Spleen (tissue), 11 donors: Measurements from ENCODE around the gene ATM. TPM values are rescaled to one million over a fixed set of nuclear protein-coding genes. Genes with fewer than 3 reads are reported as not detected.

ENCODE experiments used
- DNase-seq: peaks from one replicate; pipeline ENCODE4 v3.0.0-alpha.2; 2020
- H3K27ac ChIP-seq, 8 donors: fragments of 200-600 bp; sonication (generic) in 7 of 8; 1 replicate in 4 of 8; 2 replicates in 4 of 8; pipeline versions ENCODE4 v1.5.0 to v1.8.0; 2016 to 2021; ENCODE audit warnings: inconsistent platforms in 4 of 8, mild to moderate bottlenecking in 4 of 8, moderate library complexity in 1 of 8
- H3K27me3 ChIP-seq, 7 donors: fragments of 200-600 bp; sonication (generic) in 6 of 7; replicated peaks in 1 of 7; 1 replicate in 4 of 7; 2 replicates in 3 of 7; pipeline versions ENCODE4 v1.5.0 to v1.8.0; 2016 to 2021; ENCODE audit warnings: inconsistent platforms in 3 of 7, mild to moderate bottlenecking in 1 of 7
- H3K36me3 ChIP-seq, 6 donors: fragments of 200-600 bp; sonication (generic) in 5 of 6; 1 replicate in 4 of 6; 2 replicates in 2 of 6; pipeline versions ENCODE4 v1.5.0 to v1.8.0; 2016 to 2021; ENCODE audit warnings: inconsistent platforms in 2 of 6
- H3K4me1 ChIP-seq, 6 donors: fragments of 200-600 bp; sonication (generic) in 5 of 6; 1 replicate in 3 of 6; 2 replicates in 3 of 6; pipeline versions ENCODE4 v1.5.0 to v1.8.0; 2016 to 2021; ENCODE audit warnings: inconsistent platforms in 3 of 6
- H3K4me3 ChIP-seq, 8 donors: fragments of 200-600 bp; sonication (generic) in 7 of 8; 1 replicate in 4 of 8; 2 replicates in 4 of 8; pipeline versions ENCODE4 v1.5.0 to v1.8.0; 2016 to 2021; ENCODE audit warnings: inconsistent platforms in 4 of 8, mild to moderate bottlenecking in 4 of 8, moderate library complexity in 2 of 8
- H3K9me3 ChIP-seq, 8 donors: fragments of 200-600 bp; sonication (generic) in 7 of 8; 1 replicate in 4 of 8; 2 replicates in 4 of 8; pipeline versions ENCODE4 v1.5.0 to v1.8.0; 2016 to 2021; ENCODE audit warnings: inconsistent platforms in 4 of 8
- CTCF ChIP-seq, 11 experiments: fragments of 200-600 bp in 7 of 11; fragments of 450-650 bp in 4 of 11; sonication (generic) in 4 of 11; IDR thresholded peaks in 8 of 11; conservative IDR thresholded peaks in 3 of 11; 1 replicate in 7 of 11; 2 replicates in 4 of 11; pipeline versions ENCODE4 v1.4.0 to v1.8.0; 2016 to 2021; ENCODE audit warnings: antibody characterized with exemption in 11 of 11, inconsistent platforms in 4 of 11, mild to moderate bottlenecking in 1 of 11
- POLR2A ChIP-seq, 3 donors: fragments of 450-650 bp; IDR thresholded peaks; one replicate each; pipeline ENCODE4 v1.5.1; 2017; ENCODE audit warnings: antibody characterized with exemption in 3 of 3, mild to moderate bottlenecking in 1 of 3
- POLR2AphosphoS5 ChIP-seq, 3 donors: sonication (generic); formaldehyde crosslinking; IDR thresholded peaks; one replicate each; pipeline ENCODE4 v1.5.1; 2017; ENCODE audit warnings: antibody characterized with exemption in 3 of 3
- WGBS, 5 donors: extraction: QIAGEN DNeasy Blood & Tissue Kit in 3 of 5; methylation state at CpG; one replicate each; pipeline versions ENCODE4 v1.1.5 to v1.1.7; 2013 to 2018; 5-methylcytosine and 5-hydroxymethylcytosine counted together
- intact Hi-C: fragments of 100-400 bp; cut with DNase I; formaldehyde crosslinking; loops from one replicate; pipeline ENCODE4 v1.15.0; 2023; ENCODE audit warnings: low total_unique reads
- polyA plus RNA-seq, 3 donors: library from polyadenylated mRNA; stranded (reverse); fragments of 200-250 nt; gene quantifications; one replicate each; pipeline ENCODE4 v1.2.1, GENCODE V29; 2013
- total RNA-seq, 7 donors: library from RNA; depleted of rRNA in 3 of 7; stranded (reverse); fragments of >200 nt in 3 of 7; fragmentation: NEBNext Ultra II Directional in 4 of 7; extraction: Animal tissue kit (Norgen Biotek cat#: 25700) in 4 of 7; gene quantifications; one replicate each; pipeline versions ENCODE4 v1.1.0 to v1.2.1, GENCODE V29; 2016 to 2021
- donor health status: healthy with polysubstance abuse.
- donor health status: DM: no; HTN: no; CAD: no; lungs with moderate emphysema.
- donor health status: DM: no; HTN: no; CAD: no.
- donor health status: Bipolar disorder and iron deficiency.
- donor health status: healthy.
- donor health status: DM: no; HTN: no; CAD: no.
- donor health status: DM: yes; HTN: yes; CAD: no.

The ATM gene
- total and polyA plus RNA-seq, 10 donors, result 33.1 to 408 (median 228) TPM

- H3K4me1 ChIP-seq, result peaks cover 0 to 57% (median 35%) of the 10 kb centered on the region in 6 donors
- no peak for TF ChIP-seq POLR2A (IDR thresholded peaks at IDR 0.05)
- TF ChIP-seq CTCF (IDR thresholded peaks at IDR 0.05 in 8 of 11, conservative IDR thresholded peaks at IDR 0.05 in 3 of 11), result no peak
- no peak for TF ChIP-seq POLR2AphosphoS5 (IDR thresholded peaks at IDR 0.05)
- DNase-seq, result no peak
- no peaks in the 10 kb centered on the region for H3K9me3 ChIP-seq
- no peak overlapping the region for H3K27ac ChIP-seq
- intact Hi-C loops, result no loop called here
- no peaks in the 10 kb centered on the region for H3K27me3 ChIP-seq
- H3K4me3 ChIP-seq, result no peak overlapping the region
- H3K36me3 ChIP-seq, result peaks cover 0 to 69% (median 40%) of the 10 kb centered on the region in 6 donors
Observed at GRCh38 chr11:108197351-108197750, 25.5 kb upstream of the ATM start.

GRCh38 chr11:108198833-108199232 is 24.0 kb upstream of the ATM start:
- Histone ChIP-seq H3K27me3 (no peaks in the 10 kb centered on the region), H3K4me1 (peaks cover 0 to 72% (median 36%) of the 10 kb centered on the region in 6 donors), H3K9me3 (peaks cover 0 to 4% (median under 1%) of the 10 kb centered on the region in 8 donors), H3K27ac (peak overlapping the region in 2 of 8 donors; percentile 59 to 73), H3K4me3 (no peak overlapping the region), H3K36me3 (peaks cover 0 to 69% (median 29%) of the 10 kb centered on the region in 6 donors)
- DNase-seq, result no peak
- intact Hi-C loops, result no loop called here
- no peak for TF ChIP-seq CTCF (IDR thresholded peaks at IDR 0.05 in 8 of 11, conservative IDR thresholded peaks at IDR 0.05 in 3 of 11)
- TF ChIP-seq POLR2A (IDR thresholded peaks at IDR 0.05), result no peak
- no peak for TF ChIP-seq POLR2AphosphoS5 (IDR thresholded peaks at IDR 0.05)
- 61 to 83% (median 77%) methylated on average over 8 of the region's 8 CpGs for WGBS, 5 donors

- peaks cover 0 to 12% (median 9%) of the 10 kb centered on the region in 8 donors for H3K9me3 ChIP-seq
- TF ChIP-seq POLR2A (IDR thresholded peaks at IDR 0.05) (no peak), POLR2AphosphoS5 (IDR thresholded peaks at IDR 0.05) (no peak), CTCF (IDR thresholded peaks at IDR 0.05 in 8 of 11, conservative IDR thresholded peaks at IDR 0.05 in 3 of 11) (no peak)
- peaks cover 0 to 72% (median 36%) of the 10 kb centered on the region in 6 donors for H3K4me1 ChIP-seq
- no peak for DNase-seq
- H3K27me3 ChIP-seq, result no peaks in the 10 kb centered on the region
- H3K27ac ChIP-seq, result peak overlapping the region in 6 of 8 donors; percentile 39 to 73 (median 58)
- intact Hi-C loops, result no loop called here
- peaks cover 0 to 69% (median 31%) of the 10 kb centered on the region in 6 donors for H3K36me3 ChIP-seq
- 65 to 76% (median 69%) methylated on average over 12 of the region's 12 CpGs for WGBS, 5 donors
- peak overlapping the region in 1 of 8 donors; percentile 13 for H3K4me3 ChIP-seq
Observed at GRCh38 chr11:108199446-108200321, 23.2 kb upstream of the ATM start.

- no peak for TF ChIP-seq POLR2AphosphoS5 (IDR thresholded peaks at IDR 0.05)
- TF ChIP-seq CTCF (IDR thresholded peaks at IDR 0.05 in 8 of 11, conservative IDR thresholded peaks at IDR 0.05 in 3 of 11), result no peak
- no peak for TF ChIP-seq POLR2A (IDR thresholded peaks at IDR 0.05)
- no peak overlapping the region for H3K4me3 ChIP-seq
- H3K4me1 ChIP-seq, result peaks cover 0 to 57% (median 31%) of the 10 kb centered on the region in 6 donors
- peaks cover 3 to 74% (median 39%) of the 10 kb centered on the region in 6 donors for H3K36me3 ChIP-seq
- DNase-seq, result no peak
- no peak overlapping the region for H3K27ac ChIP-seq
- no peaks in the 10 kb centered on the region for H3K27me3 ChIP-seq
- 59 to 67% (median 63%) methylated on average over 2 of the region's 2 CpGs for WGBS, 5 donors
- intact Hi-C loops, result no loop called here
- H3K9me3 ChIP-seq, result peaks cover 0 to 42% (median 39%) of the 10 kb centered on the region in 8 donors
Observed at GRCh38 chr11:108203075-108203474, 19.8 kb upstream of the ATM start.
